Activated CD4-positive, alpha-beta T cell treated with anti-CD3 and anti-CD28 coated beads, Interleukin-2, amount 10 ng/mL, durations not matched to agents 7 days and 5 days (primary cell): ENCODE data around the gene MYBPC2. TPM values are rescaled to one million over a fixed set of nuclear protein-coding genes. Genes with fewer than 3 reads are reported as not detected.
"Not testable (repeated sequence)": the region's sequence is repeated elsewhere in the genome, so short reads cannot be mapped to it uniquely, and the experiment has no call there.

Source experiments
- CTCF ChIA-PET: fragments of 350-600 bp; sonication (Branson Sonifier 250); formaldehyde crosslinking; loops from one replicate; lab custom pipeline; 2021; ENCODE audit warnings: antibody characterized with exemption; lab: Charles Lee
- POLR2A ChIA-PET: fragments of 350-600 bp; sonication (Branson Sonifier 250); formaldehyde crosslinking; loops from one replicate; lab custom pipeline; 2021; ENCODE audit warnings: antibody characterized with exemption; lab: Charles Lee
- DNase-seq: peaks from one replicate; pipeline ENCODE4 v3.0.0-alpha.2; 2020
- H3K27ac Mint-ChIP-seq: one replicate; pipeline ENCODE4 v1.8.0; 2021; ENCODE audit warnings: mild to moderate bottlenecking, moderate library complexity, mixed read lengths
- H3K27me3 Mint-ChIP-seq: one replicate; pipeline ENCODE4 v1.8.0; 2021; ENCODE audit warnings: mixed read lengths
- H3K36me3 Mint-ChIP-seq: one replicate; pipeline ENCODE4 v1.8.0; 2021; ENCODE audit warnings: low read depth, mixed read lengths
- H3K4me1 Mint-ChIP-seq: one replicate; pipeline ENCODE4 v1.8.0; 2021; ENCODE audit warnings: mixed read lengths
- H3K4me3 Mint-ChIP-seq: one replicate; pipeline ENCODE4 v1.8.0; 2021; ENCODE audit warnings: mild to moderate bottlenecking, moderate library complexity, mixed read lengths
- H3K9me3 Mint-ChIP-seq: one replicate; pipeline ENCODE4 v1.8.0; 2021; ENCODE audit warnings: mixed read lengths
- total RNA-seq, 2 experiments: library from RNA; stranded (reverse); gene quantifications; one replicate each; pipeline ENCODE4 v1.2.3, GENCODE V29; 2021

MYBPC2 gene
- total RNA-seq, 2 experiments from 2014 or later: not detected

DNA sequence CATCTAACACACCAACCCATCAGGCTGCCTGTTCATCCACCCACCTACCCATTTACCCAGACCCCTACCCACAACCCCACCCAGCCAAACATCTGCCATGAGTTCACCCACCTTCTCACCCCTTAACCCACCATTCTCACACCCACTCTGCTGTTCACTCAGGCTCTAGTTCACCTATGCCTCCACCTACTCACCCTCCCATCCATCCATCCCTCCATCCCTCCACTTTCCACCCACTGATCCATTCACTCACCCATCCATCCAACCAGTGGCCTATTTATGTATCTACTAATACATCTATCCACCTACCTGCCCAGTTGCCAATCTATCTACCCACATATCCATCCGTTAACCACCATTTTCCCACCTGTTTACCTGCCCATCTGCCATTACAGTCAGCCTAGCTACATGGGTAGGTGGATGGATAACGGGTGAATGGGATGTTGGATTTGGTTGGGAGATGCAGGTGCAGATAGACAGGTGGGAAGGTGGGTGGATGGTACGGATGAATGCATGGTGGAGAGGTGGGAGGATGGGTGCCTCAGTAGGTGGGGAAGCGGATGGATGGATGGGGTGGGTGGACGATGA, 5.3 kb downstream of the MYBPC2 start:
- Mint-ChIP-seq H3K4me1 (peaks cover 1% of the 10 kb centered on the region), H3K27ac (no peak overlapping the region), H3K36me3 (no peaks in the 10 kb centered on the region), H3K9me3 (no peaks in the 10 kb centered on the region), H3K4me3 (no peak overlapping the region), H3K27me3 (peaks cover 14% of the 10 kb centered on the region)
- CTCF ChIA-PET: interaction anchor here (0.9 to 1.4 kb wide), 2 partner anchors 12 to 51 kb away, joined by 3 read pairs; no protein-coding TSS in a partner anchor
- DNase-seq: no peak
- POLR2A ChIA-PET: no interaction called here

DNA sequence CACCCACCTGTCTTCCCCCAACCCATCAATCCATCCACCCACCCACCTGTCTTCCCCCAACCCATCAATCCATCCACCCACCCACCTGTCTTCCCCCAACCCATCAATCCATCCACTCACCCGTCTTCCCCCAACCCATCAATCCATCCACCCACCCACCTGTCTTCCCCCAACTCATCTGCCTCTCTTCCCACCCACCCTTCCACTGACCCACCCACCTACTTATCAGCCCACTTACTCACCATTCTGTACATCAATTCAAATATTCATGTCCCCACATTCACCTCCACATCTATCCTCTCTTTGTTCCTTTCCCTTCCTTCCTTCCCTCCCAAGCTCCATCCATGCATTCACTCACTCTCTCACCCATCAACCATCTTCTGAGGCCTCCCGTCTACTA, 6.4 kb downstream of the MYBPC2 start:
- H3K27ac Mint-ChIP-seq, DNase-seq, H3K36me3 Mint-ChIP-seq, H3K4me1 Mint-ChIP-seq, H3K9me3 Mint-ChIP-seq, H3K4me3 Mint-ChIP-seq, POLR2A ChIA-PET, CTCF ChIA-PET: not testable (repeated sequence)
- H3K27me3 Mint-ChIP-seq: peaks cover 11% of the 10 kb centered on the region

DNA sequence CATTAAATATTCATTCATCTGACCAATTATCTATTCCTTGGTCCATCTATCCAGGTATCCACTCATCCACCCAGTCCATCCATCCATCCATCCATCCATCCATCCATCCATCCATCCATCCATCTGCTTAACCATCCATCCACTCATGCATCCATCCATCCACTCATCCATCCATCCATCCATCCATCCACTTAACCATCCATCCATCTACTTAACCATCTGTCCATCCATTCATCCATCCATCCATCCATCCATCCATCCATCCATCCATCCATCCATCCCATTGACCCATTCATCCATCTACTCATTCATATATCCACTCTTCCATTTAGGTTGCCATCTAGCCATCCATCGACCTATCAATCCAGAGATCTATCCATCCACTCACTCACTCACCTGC, 11.4 kb downstream of the MYBPC2 start:
- H3K4me1 Mint-ChIP-seq: no peaks in the 10 kb centered on the region
- no peak overlapping the region for H3K4me3 Mint-ChIP-seq
- no peaks in the 10 kb centered on the region for H3K36me3 Mint-ChIP-seq
- ChIA-PET POLR2A (no interaction called here), CTCF (no interaction called here)
- peaks cover 3% of the 10 kb centered on the region for H3K27me3 Mint-ChIP-seq
- DNase-seq: no peak
- H3K27ac Mint-ChIP-seq: no peak overlapping the region
- H3K9me3 Mint-ChIP-seq: no peaks in the 10 kb centered on the region

DNA sequence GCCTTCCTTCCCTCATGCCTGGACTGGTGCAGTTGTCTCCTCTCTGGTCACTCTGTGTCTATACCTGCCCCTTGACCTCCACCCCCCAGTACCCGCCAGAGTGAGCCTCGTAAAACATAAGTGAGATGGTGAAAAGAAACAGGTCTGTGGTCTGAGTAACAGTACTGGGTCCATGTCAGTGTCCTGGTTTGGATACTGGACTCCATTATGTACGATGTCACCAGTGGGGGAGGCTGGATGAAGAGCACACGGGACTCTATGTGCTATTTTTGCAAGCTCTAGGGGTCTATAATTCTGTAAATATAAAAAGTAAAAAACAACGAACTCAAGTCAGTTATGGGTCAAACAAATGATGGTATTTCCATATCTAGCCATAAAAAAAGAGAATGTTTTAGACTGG, 14.4 kb downstream of the MYBPC2 start:
- H3K27me3 Mint-ChIP-seq: no peaks in the 10 kb centered on the region
- no peaks in the 10 kb centered on the region for H3K9me3 Mint-ChIP-seq
- no peak overlapping the region for H3K4me3 Mint-ChIP-seq
- ChIA-PET POLR2A (no interaction called here), CTCF (no interaction called here)
- DNase-seq: no peak
- H3K27ac Mint-ChIP-seq: no peak overlapping the region
- no peaks in the 10 kb centered on the region for H3K36me3 Mint-ChIP-seq
- no peaks in the 10 kb centered on the region for H3K4me1 Mint-ChIP-seq

DNA sequence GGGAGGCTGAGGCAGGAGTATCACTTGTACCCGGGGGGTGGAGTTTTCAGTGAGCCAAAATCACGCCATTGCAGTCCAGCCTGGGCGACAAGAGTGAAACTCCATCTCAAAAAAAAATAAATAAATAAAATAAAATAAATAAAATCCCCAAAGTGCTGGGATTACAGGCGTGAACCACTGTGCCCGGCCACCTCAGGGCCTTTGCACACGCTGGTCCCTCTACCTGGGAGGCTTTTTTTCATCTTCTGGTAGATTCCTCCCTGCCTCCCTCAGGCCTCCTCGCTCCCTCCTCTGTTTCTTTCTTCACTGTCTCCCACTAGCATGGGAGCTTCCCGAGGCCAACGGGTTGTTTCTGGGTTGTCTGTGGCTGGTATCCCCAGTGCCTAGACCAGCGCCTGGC, 15.1 kb downstream of the MYBPC2 start:
- CTCF ChIA-PET: interaction anchor here (0.6 kb wide), 1 partner anchor 36 kb away, joined by 3 read pairs; no protein-coding TSS in a partner anchor
- no peaks in the 10 kb centered on the region for H3K9me3 Mint-ChIP-seq
- no peak overlapping the region for H3K27ac Mint-ChIP-seq
- no peaks in the 10 kb centered on the region for H3K4me1 Mint-ChIP-seq
- no peaks in the 10 kb centered on the region for H3K36me3 Mint-ChIP-seq
- DNase-seq: no peak
- POLR2A ChIA-PET: no interaction called here
- H3K4me3 Mint-ChIP-seq: no peak overlapping the region
- no peaks in the 10 kb centered on the region for H3K27me3 Mint-ChIP-seq

DNA sequence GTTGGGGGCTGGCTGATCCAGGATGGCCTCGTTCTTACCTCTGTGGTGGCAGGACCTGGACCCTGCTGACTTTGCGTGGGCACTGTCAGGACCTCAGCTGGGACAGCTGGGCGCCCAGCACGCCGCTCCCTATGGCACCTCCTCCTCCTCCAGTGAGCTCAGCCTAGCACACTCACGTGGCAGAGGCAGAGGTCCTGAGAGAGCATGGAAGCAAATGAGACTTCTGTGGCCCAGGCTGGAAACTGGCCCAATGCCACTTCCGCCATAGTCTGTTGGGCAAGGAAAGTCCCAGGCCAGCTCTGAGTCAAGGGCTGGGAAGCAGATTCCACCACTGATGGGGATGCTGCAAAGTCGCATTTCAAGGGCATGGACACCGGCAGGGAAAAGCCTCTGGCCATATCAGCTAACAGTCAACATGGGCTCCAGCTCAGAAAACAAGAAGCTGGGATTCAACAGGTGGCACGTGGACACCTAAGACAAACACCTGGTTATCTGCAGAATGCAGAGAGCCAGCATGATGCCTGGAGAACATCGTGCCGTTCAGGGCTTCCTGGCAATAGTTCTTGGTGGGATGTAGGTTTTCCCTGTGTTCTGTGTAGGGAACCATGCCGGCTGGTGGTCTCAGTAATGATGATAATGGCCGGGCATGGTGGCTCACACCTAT, 16.7 kb downstream of the MYBPC2 start:
- Mint-ChIP-seq H3K4me1 (no peaks in the 10 kb centered on the region), H3K36me3 (no peaks in the 10 kb centered on the region), H3K27ac (no peak overlapping the region), H3K9me3 (no peaks in the 10 kb centered on the region), H3K27me3 (no peaks in the 10 kb centered on the region), H3K4me3 (no peak overlapping the region)
- ChIA-PET POLR2A (no interaction called here), CTCF (interaction anchor here (1.3 kb wide), 1 partner anchor 12 kb away, joined by 3 read pairs; no protein-coding TSS in a partner anchor)
- no peak for DNase-seq

DNA sequence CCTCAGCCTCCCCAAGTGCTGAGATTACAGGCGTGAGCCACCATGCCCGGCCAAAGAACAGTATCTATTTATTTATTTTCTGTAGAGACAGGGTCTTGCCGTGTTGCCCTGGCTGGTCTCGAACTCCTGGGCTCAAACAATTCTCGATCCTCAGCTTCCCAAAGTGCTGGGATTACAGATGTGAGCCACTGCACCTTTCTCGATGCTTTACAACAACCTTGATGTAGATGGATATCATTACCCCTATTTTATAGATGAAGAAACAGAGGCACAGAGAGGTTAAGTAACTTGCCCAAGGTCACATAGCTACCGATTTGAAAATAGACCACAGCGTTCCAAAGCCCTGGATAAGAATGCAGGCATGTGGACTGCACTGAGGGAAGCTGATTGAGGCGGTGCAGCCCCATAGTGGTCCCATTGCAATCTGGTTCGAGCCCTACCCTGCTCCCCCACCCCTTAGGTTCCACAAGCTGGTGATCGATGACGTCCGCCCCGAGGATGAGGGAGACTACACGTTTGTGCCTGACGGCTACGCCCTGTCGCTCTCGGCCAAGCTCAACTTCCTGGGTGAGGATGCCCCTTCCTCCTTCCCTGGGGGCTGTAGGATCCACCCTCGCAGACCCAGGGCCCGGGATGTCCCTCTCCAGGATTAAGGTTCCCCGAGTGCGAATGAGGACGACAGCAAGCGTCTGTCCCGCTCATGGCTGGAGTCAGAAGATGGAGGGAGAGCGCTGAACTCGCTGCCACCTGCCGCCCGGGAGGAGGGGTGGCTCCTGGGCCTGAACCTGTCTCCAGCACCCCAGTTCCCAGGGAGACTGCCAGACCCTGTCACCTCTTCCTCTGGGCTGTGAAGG, 17.9 kb downstream of the MYBPC2 start:
- DNase-seq: no peak
- Mint-ChIP-seq H3K27ac (no peak overlapping the region), H3K4me1 (no peaks in the 10 kb centered on the region), H3K4me3 (no peak overlapping the region), H3K36me3 (no peaks in the 10 kb centered on the region), H3K27me3 (no peaks in the 10 kb centered on the region), H3K9me3 (no peaks in the 10 kb centered on the region)
- POLR2A ChIA-PET: no interaction called here
- CTCF ChIA-PET: interaction anchor here (1.3 kb wide), 1 partner anchor 13 kb away, joined by 3 read pairs; no protein-coding TSS in a partner anchor

DNA sequence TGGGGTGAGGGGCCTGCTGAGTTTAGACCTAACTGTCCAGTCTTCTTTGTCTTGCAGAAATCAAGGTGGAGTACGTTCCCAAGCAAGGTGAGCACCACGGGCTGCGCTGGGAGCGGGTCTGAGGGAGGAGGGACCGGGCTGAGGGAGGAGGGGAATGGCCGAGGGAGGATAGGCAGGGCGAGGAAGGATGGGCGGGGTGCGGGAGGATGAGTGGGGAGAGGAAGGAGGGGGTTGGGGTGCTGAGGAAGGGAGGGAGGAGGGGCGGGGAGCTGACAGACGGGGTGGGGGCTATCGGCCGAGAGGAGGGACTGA, 18.5 kb downstream of the MYBPC2 start:
- DNase-seq: no peak
- Mint-ChIP-seq H3K36me3 (no peaks in the 10 kb centered on the region), H3K27ac (no peak overlapping the region), H3K4me3 (no peak overlapping the region), H3K4me1 (no peaks in the 10 kb centered on the region), H3K27me3 (no peaks in the 10 kb centered on the region), H3K9me3 (no peaks in the 10 kb centered on the region)
- POLR2A ChIA-PET: no interaction called here
- CTCF ChIA-PET: no interaction called here

DNA sequence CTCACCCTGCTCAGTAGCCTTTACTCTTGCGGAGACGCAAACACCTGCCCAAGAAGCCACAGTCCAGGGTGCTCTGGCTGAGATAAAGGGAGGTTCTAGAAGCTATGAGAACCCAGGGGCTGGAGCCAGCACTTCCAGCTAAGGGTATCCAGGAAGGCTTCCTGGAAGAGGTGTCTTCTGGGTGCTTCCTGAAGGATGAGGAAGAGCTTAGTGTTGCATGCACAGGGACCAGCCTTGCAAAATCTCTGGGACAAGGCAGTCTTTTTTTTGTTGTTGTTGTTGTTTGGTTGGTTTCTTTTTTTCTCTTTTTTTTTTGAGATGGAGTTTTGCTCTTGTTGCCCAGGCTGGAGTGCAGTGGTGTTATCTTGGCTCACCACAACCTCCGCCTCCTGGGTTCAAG, 20.6 kb downstream of the MYBPC2 start:
- no peak for DNase-seq
- peaks cover 5% of the 10 kb centered on the region for H3K27me3 Mint-ChIP-seq
- H3K36me3 Mint-ChIP-seq: no peaks in the 10 kb centered on the region
- H3K4me1 Mint-ChIP-seq: no peaks in the 10 kb centered on the region
- H3K4me3 Mint-ChIP-seq: no peak overlapping the region
- no peak overlapping the region for H3K27ac Mint-ChIP-seq
- POLR2A ChIA-PET: no interaction called here
- CTCF ChIA-PET: interaction anchor here (0.6 to 0.7 kb wide), 2 partner anchors 38 to 84 kb away, joined by 3 read pairs; no protein-coding TSS in a partner anchor
- H3K9me3 Mint-ChIP-seq: no peaks in the 10 kb centered on the region

DNA sequence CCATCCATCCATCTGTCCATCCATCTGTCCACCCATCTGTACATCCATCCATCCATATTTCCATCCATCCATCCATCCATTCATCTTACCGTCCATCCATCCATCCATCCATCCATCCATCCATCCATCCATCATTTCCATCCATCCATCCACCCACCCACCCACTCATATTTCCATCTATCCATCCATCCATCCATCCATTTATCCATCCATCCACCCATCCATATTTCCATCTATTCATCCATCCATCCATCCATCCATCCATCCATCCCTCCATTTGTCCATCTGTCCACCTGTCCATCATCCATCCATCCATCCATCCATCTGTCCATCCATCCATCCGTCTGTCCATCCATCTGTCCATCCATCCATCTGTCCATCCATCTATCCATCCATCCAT, 23.3 kb downstream of the MYBPC2 start:
- Mint-ChIP-seq H3K27me3 (peaks cover 9% of the 10 kb centered on the region), H3K27ac (no peak overlapping the region)
- CTCF ChIA-PET: interaction anchor here (0.7 kb wide), 1 partner anchor 69 kb away, joined by 3 read pairs; no protein-coding TSS in a partner anchor

DNA sequence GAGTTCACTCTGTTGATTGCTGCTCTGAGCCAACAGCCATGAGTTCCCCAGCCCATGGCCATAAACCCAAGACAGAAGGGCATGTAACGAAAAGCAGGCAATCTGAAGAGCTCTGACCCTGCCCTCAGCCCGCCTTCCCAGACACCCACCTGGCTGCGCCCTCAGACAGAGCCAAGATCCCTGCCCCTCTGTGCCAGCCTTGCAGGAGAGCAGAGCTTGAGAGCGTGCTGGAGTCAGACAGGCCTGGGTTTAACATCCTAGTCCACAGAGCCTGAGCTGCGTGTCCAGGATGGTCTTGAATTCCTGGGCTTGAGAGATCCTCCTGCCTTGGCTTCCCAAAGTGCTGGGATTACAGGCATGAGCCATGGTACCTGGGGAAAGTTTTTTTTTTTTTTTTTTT, 24.6 kb downstream of the MYBPC2 start:
- POLR2A ChIA-PET: no interaction called here
- Mint-ChIP-seq H3K9me3 (no peaks in the 10 kb centered on the region), H3K27me3 (peaks cover 9% of the 10 kb centered on the region), H3K27ac (no peak overlapping the region), H3K4me1 (peaks cover 15% of the 10 kb centered on the region), H3K36me3 (no peaks in the 10 kb centered on the region), H3K4me3 (no peak overlapping the region)
- no peak for DNase-seq
- CTCF ChIA-PET: interaction anchor here (0.6 to 1.5 kb wide), 2 partner anchors 82 to 258 kb away, joined by 3 to 4 read pairs; partner anchors contain the start of gene NR1H2

More for the DNA sequence above, 23.3 kb downstream of the MYBPC2 start:
- Mint-ChIP-seq H3K9me3 (no peaks in the 10 kb centered on the region), H3K36me3 (no peaks in the 10 kb centered on the region), H3K4me1 (peaks cover 10% of the 10 kb centered on the region), H3K4me3 (no peak overlapping the region)
- POLR2A ChIA-PET: no interaction called here
- no peak for DNase-seq

DNA sequence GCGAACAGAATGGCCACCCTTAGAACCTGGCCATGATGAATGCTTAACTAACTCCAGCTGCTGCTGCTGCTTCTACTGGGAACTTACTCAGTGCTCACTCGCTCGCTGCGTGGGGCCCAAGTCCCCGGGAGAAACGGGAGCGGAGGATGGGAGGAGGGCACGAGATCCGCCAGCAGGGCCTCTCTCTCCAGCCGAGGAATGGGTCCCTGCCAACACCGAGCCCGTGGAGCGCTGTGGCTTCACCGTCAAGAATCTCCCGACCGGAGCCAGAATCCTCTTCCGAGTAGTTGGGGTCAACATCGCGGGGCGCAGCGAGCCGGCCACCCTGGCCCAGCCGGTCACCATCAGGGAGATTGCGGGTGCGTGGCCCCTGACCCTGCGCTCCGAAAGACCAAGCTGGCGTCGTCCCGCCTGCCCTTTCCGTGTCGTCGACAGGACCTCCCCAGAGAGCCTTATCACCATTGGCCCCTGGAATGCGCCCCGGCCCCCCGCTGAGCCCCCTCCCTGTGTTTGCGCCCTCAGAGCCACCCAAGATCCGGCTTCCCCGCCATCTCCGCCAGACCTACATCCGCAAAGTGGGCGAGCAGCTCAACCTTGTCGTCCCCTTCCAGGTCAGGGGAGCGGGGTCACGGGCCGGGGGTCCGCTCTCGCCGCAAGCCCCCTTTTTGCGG, 25.8 kb downstream of the MYBPC2 start:
- no peaks in the 10 kb centered on the region for H3K9me3 Mint-ChIP-seq
- peaks cover 9% of the 10 kb centered on the region for H3K27me3 Mint-ChIP-seq
- no peaks in the 10 kb centered on the region for H3K36me3 Mint-ChIP-seq
- ChIA-PET POLR2A (no interaction called here), CTCF (interaction anchor here (1.5 kb wide), 1 partner anchor 83 kb away, joined by 4 read pairs; the partner anchor contains the start of gene NR1H2)
- H3K4me1 Mint-ChIP-seq: peaks cover 15% of the 10 kb centered on the region
- no peak for DNase-seq
- H3K4me3 Mint-ChIP-seq: no peak overlapping the region
- no peak overlapping the region for H3K27ac Mint-ChIP-seq
